CD4-positive, alpha-beta memory T cell (primary cell): ENCODE results near the gene FAM20C. TPM values are rescaled to one million over a fixed set of nuclear protein-coding genes. Genes with fewer than 3 reads are reported as not detected.
"Not testable (repeated sequence)": the region's sequence is repeated elsewhere in the genome, so short reads cannot be mapped to it uniquely, and the experiment has no call there.

Experiments used
- CTCF ChIA-PET: fragments of 350-600 bp; sonication (Branson Sonifier 250); formaldehyde crosslinking; loops from one replicate; lab custom pipeline; 2021; ENCODE audit warnings: inconsistent platforms; ENCODE audit not compliant: partially characterized antibody; lab: Charles Lee
- POLR2A ChIA-PET: fragments of 350-600 bp; sonication (Branson Sonifier 250); formaldehyde crosslinking; loops from one replicate; lab custom pipeline; 2021; ENCODE audit not compliant: partially characterized antibody; lab: Charles Lee
- DNase-seq, 5 donors: peaks; one replicate each; pipeline versions ENCODE4 v3.0.0 to v3.0.0-alpha.2; 2020 to 2022; ENCODE audit warnings: mixed read lengths in 1 of 5
- H3K27ac ChIP-seq: one replicate; pipeline ENCODE4 v1.7.0; 2013; ENCODE audit warnings: low read depth, low read length
- H3K27me3 ChIP-seq: 2 replicates; pipeline ENCODE4 v1.7.0; 2013; ENCODE audit warnings: mild to moderate bottlenecking, low read length, moderate library complexity; ENCODE audit not compliant: insufficient read depth
- H3K36me3 ChIP-seq: 2 replicates; pipeline ENCODE4 v1.7.0; 2013; ENCODE audit warnings: mild to moderate bottlenecking, low read length, moderate library complexity; ENCODE audit not compliant: insufficient read depth
- H3K4me1 ChIP-seq: 2 replicates; pipeline ENCODE4 v1.7.0; 2013; ENCODE audit warnings: mild to moderate bottlenecking, low read length, moderate library complexity; ENCODE audit not compliant: insufficient read depth
- H3K4me3 ChIP-seq, 2 donors: one replicate each; pipeline ENCODE4 v1.7.0; 2013; ENCODE audit warnings: low read length in 2 of 2, mild to moderate bottlenecking in 1 of 2
- H3K9me3 ChIP-seq, 2 donors: one replicate each; pipeline ENCODE4 v1.7.0; 2013; ENCODE audit warnings: low read length in 2 of 2, control low read depth in 1 of 2; ENCODE audit not compliant: control insufficient read depth in 1 of 2
- H3K27ac Mint-ChIP-seq, 7 donors: one replicate each; pipeline ENCODE4 v1.8.0; 2020 to 2021; ENCODE audit warnings: mixed read lengths in 7 of 7, mild to moderate bottlenecking in 6 of 7, inconsistent platforms in 3 of 7, moderate library complexity in 3 of 7
- H3K27me3 Mint-ChIP-seq, 2 donors: one replicate each; pipeline ENCODE4 v1.8.0; 2020 to 2021; ENCODE audit warnings: mixed read lengths in 2 of 2
- H3K36me3 Mint-ChIP-seq, 2 donors: one replicate each; pipeline ENCODE4 v1.8.0; 2020 to 2021; ENCODE audit warnings: mixed read lengths in 2 of 2, inconsistent platforms in 1 of 2, mild to moderate bottlenecking in 1 of 2
- H3K4me1 Mint-ChIP-seq, 4 donors: one replicate each; pipeline ENCODE4 v1.8.0; 2020 to 2021; ENCODE audit warnings: mixed read lengths in 4 of 4, mild to moderate bottlenecking in 1 of 4
- H3K4me3 Mint-ChIP-seq, 8 donors: one replicate each; pipeline ENCODE4 v1.8.0; 2020 to 2021; ENCODE audit warnings: mixed read lengths in 8 of 8, mild to moderate bottlenecking in 7 of 8, moderate library complexity in 6 of 8, inconsistent platforms in 3 of 8
- H3K9me3 Mint-ChIP-seq, 8 donors: one replicate each; pipeline ENCODE4 v1.8.0; 2020 to 2021; ENCODE audit warnings: mixed read lengths in 8 of 8, mild to moderate bottlenecking in 5 of 8, inconsistent platforms in 3 of 8, moderate library complexity in 1 of 8
- intact Hi-C: fragments of 100-400 bp; cut with micrococcal nuclease; formaldehyde crosslinking; loops from one replicate; pipeline ENCODE4 v1.15.1; 2023
- polyA plus RNA-seq, 2 donors: library from polyadenylated mRNA; unstranded; fragments of 300-500 nt; fragmentation: Illumina TruSeq; gene quantifications; one replicate each; pipeline ENCODE4 v1.2.3, GENCODE V29; 2021
- total RNA-seq, 2 experiments: library from RNA; stranded (reverse); gene quantifications; one replicate each; pipeline ENCODE4 v1.2.3, GENCODE V29; 2021

Gene FAM20C
- total and polyA plus RNA-seq, 4 experiments from 2014 or later: 4.7 to 7.8 TPM; not detected in 2

DNA sequence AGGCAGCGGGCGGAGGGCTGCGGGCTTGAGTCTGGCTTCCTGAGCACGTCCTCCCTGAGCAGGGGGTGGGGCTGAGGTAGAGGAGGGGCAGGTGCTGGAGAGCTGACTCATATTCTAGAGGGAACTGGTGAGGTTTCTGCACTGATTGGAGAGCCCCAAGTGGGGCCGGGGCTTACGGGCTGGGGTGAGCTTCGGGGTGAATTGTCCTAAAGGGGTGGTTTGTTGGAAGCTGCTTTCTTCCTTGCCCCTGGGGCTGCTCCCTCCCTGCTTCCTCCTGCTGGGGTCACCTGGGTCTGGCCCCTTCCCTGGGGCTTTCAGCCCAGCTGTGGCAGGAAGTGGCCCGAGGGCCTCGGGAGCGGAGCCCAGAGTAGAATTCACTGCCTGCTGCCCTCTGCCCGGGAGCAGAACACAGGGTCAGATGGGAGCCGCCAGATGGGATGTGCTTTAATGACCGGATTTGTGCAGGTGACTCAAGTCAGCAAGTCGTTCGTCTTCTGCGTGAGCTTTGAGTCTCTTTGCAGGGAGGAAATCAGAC lies 48.6 kb downstream of the FAM20C start:
- ChIA-PET CTCF (no interaction called here), POLR2A (no interaction called here)
- Mint-ChIP-seq H3K4me1 (peaks cover 0 to 4% (median 0%) of the 10 kb centered on the region in 4 donors), H3K9me3 (peaks cover 0 to 3% (median 0%) of the 10 kb centered on the region in 8 donors), H3K36me3 (no peaks in the 10 kb centered on the region), H3K27ac (no peak overlapping the region), H3K27me3 (no peaks in the 10 kb centered on the region), H3K4me3 (no peak overlapping the region)
- Histone ChIP-seq H3K4me3 (no peak overlapping the region), H3K9me3 (no peaks in the 10 kb centered on the region), H3K36me3 (no peaks in the 10 kb centered on the region), H3K4me1 (no peaks in the 10 kb centered on the region), H3K27ac (no peak overlapping the region), H3K27me3 (no peaks in the 10 kb centered on the region)
- intact Hi-C loops: no loop called here
- no peak for DNase-seq

DNA sequence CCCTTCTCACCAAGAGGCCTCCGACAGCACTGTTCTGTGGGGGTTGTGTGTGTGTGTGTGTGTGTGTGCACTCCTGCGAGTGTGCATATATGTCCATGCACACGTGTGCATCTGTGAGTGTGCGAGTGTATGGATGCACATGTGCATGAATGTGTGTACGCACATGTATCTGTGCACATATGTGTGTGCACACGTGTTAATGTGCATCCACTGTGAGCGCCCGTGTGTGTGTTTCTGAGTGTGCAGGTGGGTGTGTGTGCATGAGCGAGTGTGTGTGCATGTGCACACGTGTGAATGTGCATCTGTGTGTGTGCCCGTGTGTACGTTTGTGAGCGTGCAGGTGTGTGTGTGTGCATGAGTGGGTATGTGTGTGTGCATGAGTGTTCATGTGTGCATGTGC lies 49.1 kb downstream of the FAM20C start:
- H3K9me3 Mint-ChIP-seq: peaks cover 0 to 3% (median 0%) of the 10 kb centered on the region in 8 donors
- no peak overlapping the region for H3K27ac Mint-ChIP-seq
- Histone ChIP-seq H3K36me3 (no peaks in the 10 kb centered on the region), H3K9me3 (no peaks in the 10 kb centered on the region), H3K27me3 (no peaks in the 10 kb centered on the region), H3K4me1 (no peaks in the 10 kb centered on the region), H3K4me3 (no peak overlapping the region), H3K27ac (no peak overlapping the region)
- intact Hi-C loops: no loop called here
- ChIA-PET CTCF (no interaction called here), POLR2A (no interaction called here)
- H3K4me3 Mint-ChIP-seq: no peak overlapping the region
- H3K4me1 Mint-ChIP-seq: peaks cover 0 to 4% (median 0%) of the 10 kb centered on the region in 4 donors
- peaks cover 0 to 1% of the 10 kb centered on the region in 2 donors for H3K27me3 Mint-ChIP-seq
- no peak for DNase-seq
- H3K36me3 Mint-ChIP-seq: no peaks in the 10 kb centered on the region

DNA sequence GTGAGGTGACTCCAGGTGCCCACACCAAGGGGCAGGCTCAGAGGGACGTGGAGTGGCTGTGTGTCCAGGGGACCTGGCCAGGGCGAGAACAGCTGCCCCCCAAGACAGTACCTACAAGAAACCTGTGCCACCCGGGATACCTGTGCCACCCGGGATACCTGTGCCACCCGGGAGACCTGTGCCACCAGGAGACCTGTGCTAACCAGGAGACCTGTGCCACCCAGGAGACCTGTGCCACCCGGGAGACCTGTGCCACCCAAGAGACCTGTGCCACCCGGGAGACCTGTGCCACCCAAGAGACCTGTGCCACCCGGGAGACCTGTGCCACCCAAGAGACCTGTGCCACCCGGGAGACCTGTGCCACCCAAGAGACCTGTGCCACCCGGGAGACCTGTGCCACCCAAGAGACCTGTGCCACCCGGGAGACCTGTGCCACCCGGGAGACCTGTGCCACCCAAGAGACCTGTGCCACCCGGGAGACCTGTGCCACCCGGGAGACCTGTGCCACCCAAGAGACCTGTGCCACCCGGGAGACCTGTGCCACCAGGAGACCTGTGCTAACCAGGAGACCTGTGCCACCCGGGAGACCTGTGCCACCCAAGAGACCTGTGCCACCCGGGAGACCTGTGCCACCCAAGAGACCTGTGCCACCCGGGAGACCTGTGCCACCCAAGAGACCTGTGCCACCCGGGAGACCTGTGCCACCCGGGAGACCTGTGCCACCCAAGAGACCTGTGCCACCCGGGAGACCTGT lies 50.6 kb downstream of the FAM20C start:
- intact Hi-C loops, H3K4me3 Mint-ChIP-seq, H3K9me3 Mint-ChIP-seq, DNase-seq, H3K4me1 ChIP-seq, H3K4me3 ChIP-seq, H3K36me3 Mint-ChIP-seq, H3K9me3 ChIP-seq, CTCF ChIA-PET, H3K4me1 Mint-ChIP-seq, H3K27ac Mint-ChIP-seq, H3K27me3 ChIP-seq, POLR2A ChIA-PET, H3K36me3 ChIP-seq, H3K27ac ChIP-seq, H3K27me3 Mint-ChIP-seq: not testable (repeated sequence)

DNA sequence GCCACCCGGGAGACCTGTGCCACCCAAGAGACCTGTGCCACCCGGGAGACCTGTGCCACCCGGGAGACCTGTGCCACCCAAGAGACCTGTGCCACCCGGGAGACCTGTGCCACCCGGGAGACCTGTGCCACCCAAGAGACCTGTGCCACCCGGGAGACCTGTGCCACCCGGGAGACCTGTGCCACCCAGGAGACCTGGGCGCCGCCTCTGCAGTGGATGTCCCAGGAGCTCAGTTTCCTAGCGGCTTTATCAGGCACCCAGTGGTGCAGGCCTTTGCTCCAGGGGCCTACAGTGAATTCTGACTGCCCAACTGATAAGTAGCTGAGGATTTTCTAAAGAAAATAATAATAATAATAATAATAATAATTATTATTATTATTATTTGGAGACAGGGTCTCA lies 51.2 kb downstream of the FAM20C start:
- H3K36me3 Mint-ChIP-seq, H3K4me3 Mint-ChIP-seq, H3K9me3 Mint-ChIP-seq, H3K27me3 Mint-ChIP-seq, H3K4me3 ChIP-seq, H3K27ac ChIP-seq, H3K4me1 ChIP-seq, H3K36me3 ChIP-seq, H3K4me1 Mint-ChIP-seq, CTCF ChIA-PET, H3K27me3 ChIP-seq, POLR2A ChIA-PET, H3K27ac Mint-ChIP-seq, H3K9me3 ChIP-seq, DNase-seq, intact Hi-C loops: not testable (repeated sequence)

DNA sequence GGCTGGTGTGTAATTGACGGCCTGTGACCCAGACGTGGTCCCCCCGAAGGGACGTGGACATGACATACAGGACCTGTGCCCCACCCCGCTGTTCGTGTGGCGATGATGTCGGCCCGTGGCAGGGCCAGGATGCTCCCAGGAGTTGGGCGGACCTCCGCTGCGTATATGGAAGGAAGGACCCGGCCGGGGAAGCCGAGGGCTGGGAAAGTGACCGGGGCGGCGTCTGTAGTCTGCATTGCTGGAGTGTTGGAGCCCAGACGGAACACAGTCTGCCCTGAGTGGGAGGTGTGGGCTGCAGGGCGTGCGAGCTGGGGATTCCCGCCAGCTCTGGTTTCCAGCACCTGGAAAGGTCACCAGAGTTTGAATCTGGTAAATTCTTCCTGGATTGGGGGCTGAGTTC lies 52.6 kb downstream of the FAM20C start:
- Histone ChIP-seq H3K27me3 (no peaks in the 10 kb centered on the region), H3K27ac (no peak overlapping the region), H3K36me3 (no peaks in the 10 kb centered on the region), H3K4me3 (no peak overlapping the region), H3K9me3 (no peaks in the 10 kb centered on the region), H3K4me1 (no peaks in the 10 kb centered on the region)
- H3K27me3 Mint-ChIP-seq: peaks cover 0 to 1% of the 10 kb centered on the region in 2 donors
- H3K4me1 Mint-ChIP-seq: peaks cover 0 to 4% (median 0%) of the 10 kb centered on the region in 4 donors
- DNase-seq: no peak
- ChIA-PET POLR2A (no interaction called here), CTCF (no interaction called here)
- peaks cover 0 to 3% (median 0%) of the 10 kb centered on the region in 8 donors for H3K9me3 Mint-ChIP-seq
- H3K36me3 Mint-ChIP-seq: no peaks in the 10 kb centered on the region
- H3K4me3 Mint-ChIP-seq: no peak overlapping the region
- H3K27ac Mint-ChIP-seq: no peak overlapping the region
- intact Hi-C loops: no loop called here

DNA sequence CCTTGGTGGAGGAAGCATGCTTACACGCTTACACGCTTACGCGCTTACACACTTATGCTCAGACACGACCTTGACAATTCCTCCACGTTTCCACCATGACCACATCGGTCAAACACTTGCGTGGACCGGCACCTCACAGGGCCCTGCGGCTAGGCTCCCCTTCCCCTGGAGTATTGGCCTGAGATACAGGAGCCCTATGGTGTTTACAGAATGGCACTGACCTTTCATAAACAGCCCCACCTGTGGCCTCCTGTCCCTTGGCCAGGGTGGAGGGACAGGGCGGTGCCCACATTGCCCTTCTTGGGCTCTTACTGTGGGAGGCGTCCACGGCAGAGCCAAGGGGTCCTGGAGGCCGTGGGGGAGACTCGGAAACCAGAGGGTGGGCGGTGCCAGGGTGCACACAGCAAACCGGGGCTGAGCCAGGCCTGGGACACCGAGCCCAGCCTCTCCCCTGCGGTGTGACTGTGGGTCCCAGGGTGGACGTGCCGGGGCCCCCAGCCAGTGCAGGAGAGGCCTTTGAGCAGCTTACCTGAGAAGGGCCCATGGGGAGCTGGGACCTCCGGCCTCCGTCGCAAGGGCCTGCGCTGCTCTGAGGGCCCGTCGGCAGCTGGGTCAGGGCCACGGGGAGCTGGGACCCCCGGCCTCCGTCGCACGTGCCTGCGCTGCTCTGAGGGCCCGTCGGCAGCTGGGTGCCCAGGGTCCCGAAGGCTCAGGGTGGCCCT lies 53.4 kb downstream of the FAM20C start:
- no peak overlapping the region for H3K4me3 ChIP-seq
- intact Hi-C loops: no loop called here
- Mint-ChIP-seq H3K4me1 (peaks cover 0 to 4% (median 0%) of the 10 kb centered on the region in 4 donors), H3K9me3 (peaks cover 0 to 3% (median 0%) of the 10 kb centered on the region in 8 donors), H3K27ac (no peak overlapping the region), H3K4me3 (no peak overlapping the region), H3K27me3 (peaks cover 0 to 1% of the 10 kb centered on the region in 2 donors), H3K36me3 (no peaks in the 10 kb centered on the region)
- no peak for DNase-seq
- no peaks in the 10 kb centered on the region for H3K4me1 ChIP-seq
- ChIA-PET CTCF (no interaction called here), POLR2A (no interaction called here)
- H3K9me3 ChIP-seq: no peaks in the 10 kb centered on the region
- no peak overlapping the region for H3K27ac ChIP-seq
- no peaks in the 10 kb centered on the region for H3K27me3 ChIP-seq
- H3K36me3 ChIP-seq: no peaks in the 10 kb centered on the region

DNA sequence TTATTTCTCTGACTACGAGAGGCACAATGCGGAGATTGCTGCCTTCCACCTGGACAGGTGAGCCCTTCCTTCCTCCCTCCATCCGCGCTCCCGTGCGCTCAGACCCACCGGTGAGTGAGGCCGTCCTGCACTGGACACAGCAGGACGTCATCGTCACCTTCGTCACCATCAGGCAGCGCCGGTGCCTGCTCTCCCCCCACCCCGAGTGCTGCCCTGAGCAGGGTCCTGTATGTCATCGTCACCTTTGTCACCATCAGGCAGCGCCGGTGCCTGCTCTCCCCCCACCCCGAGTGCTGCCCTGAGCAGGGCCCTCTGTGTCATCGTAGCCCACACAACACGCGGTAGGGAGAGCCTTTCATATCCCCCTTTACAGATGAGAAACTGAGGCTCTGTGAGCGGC lies 54.1 kb downstream of the FAM20C start:
- no peaks in the 10 kb centered on the region for H3K4me1 ChIP-seq
- Mint-ChIP-seq H3K27ac (peak overlapping the region in 2 of 7 donors; percentile 23 to 49), H3K36me3 (no peaks in the 10 kb centered on the region), H3K9me3 (peaks cover 0 to 3% (median 0%) of the 10 kb centered on the region in 8 donors), H3K4me3 (no peak overlapping the region), H3K27me3 (peaks cover 0 to 1% of the 10 kb centered on the region in 2 donors), H3K4me1 (peaks cover 0 to 3% (median 0%) of the 10 kb centered on the region in 4 donors)
- H3K9me3 ChIP-seq: no peaks in the 10 kb centered on the region
- H3K4me3 ChIP-seq: no peak overlapping the region
- no peak for DNase-seq
- intact Hi-C loops: no loop called here
- no peaks in the 10 kb centered on the region for H3K36me3 ChIP-seq
- POLR2A ChIA-PET: no interaction called here
- CTCF ChIA-PET: no interaction called here
- no peak overlapping the region for H3K27ac ChIP-seq
- no peaks in the 10 kb centered on the region for H3K27me3 ChIP-seq
